Keratinocyte (primary cell): ENCODE measurements around the gene BCL2L11. TPM values are rescaled to one million over a fixed set of nuclear protein-coding genes. Genes with fewer than 3 reads are reported as not detected.
A peak's percentile ranks its signal among the peaks of the same experiment; 100 is the strongest.

Experiments
- DNase-seq: peaks from one replicate; pipeline ENCODE4 v3.0.0-alpha.2; 2011; ENCODE audit warnings: low read depth, missing footprints, low spot score
- FAIRE-seq: peaks from 2 replicates; lab custom pipeline; 2011; peaks lifted over from hg19 to GRCh38; lab: Jason Lieb, UNC
- H2AFZ ChIP-seq: 2 replicates; pipeline ENCODE4 v1.6.0; 2012; ENCODE audit warnings: low read length, control low read depth, inconsistent platforms; ENCODE audit not compliant: control insufficient read depth
- H3K27ac ChIP-seq: 2 replicates; pipeline ENCODE4 v1.5.1; 2011; ENCODE audit warnings: low read length; ENCODE audit not compliant: control insufficient read depth, insufficient read depth
- H3K27me3 ChIP-seq: 3 replicates; pipeline ENCODE4 v1.6.0; 2011; ENCODE audit warnings: low read length; ENCODE audit not compliant: control insufficient read depth, insufficient read depth; ENCODE audit errors: extremely low read depth
- H3K36me3 ChIP-seq, 2 experiments: 2 replicates in 1 of 2; 3 replicates in 1 of 2; pipeline ENCODE4 v1.5.1; 2011; ENCODE audit warnings: low read length in 2 of 2, mild to moderate bottlenecking in 1 of 2; ENCODE audit not compliant: control insufficient read depth in 2 of 2, insufficient read depth in 2 of 2; ENCODE audit errors: extremely low read depth in 1 of 2
- H3K4me1 ChIP-seq: 3 replicates; pipeline ENCODE4 v1.5.1; 2011; ENCODE audit warnings: low read length; ENCODE audit not compliant: control insufficient read depth, insufficient read depth; ENCODE audit errors: extremely low read depth
- H3K4me2 ChIP-seq: 3 replicates; pipeline ENCODE4 v1.6.0; 2011; ENCODE audit warnings: low read depth, low read length; ENCODE audit not compliant: control insufficient read depth, insufficient read depth; ENCODE audit errors: extremely low read depth
- H3K4me3 ChIP-seq, 3 experiments: fragments of 200-600 bp in 1 of 3; sonication (generic) in 1 of 3; 2 replicates in 2 of 3; 3 replicates in 1 of 3; pipeline ENCODE4 v1.5.1; 2011 to 2016; ENCODE audit warnings: low read length in 3 of 3, mild to moderate bottlenecking in 3 of 3, control low read depth in 2 of 3, inconsistent platforms in 1 of 3, low read depth in 1 of 3, mixed read lengths in 1 of 3, mixed run types in 1 of 3, moderate library complexity in 1 of 3; ENCODE audit not compliant: control insufficient read depth in 2 of 3, insufficient read depth in 2 of 3; ENCODE audit errors: extremely low read depth in 1 of 3
- H3K79me2 ChIP-seq: 2 replicates; pipeline ENCODE4 v1.6.0; 2012; ENCODE audit warnings: low read length; ENCODE audit not compliant: control insufficient read depth, insufficient read depth
- H3K9ac ChIP-seq: 3 replicates; pipeline ENCODE4 v1.6.0; 2011; ENCODE audit warnings: low read length; ENCODE audit not compliant: control insufficient read depth, insufficient read depth; ENCODE audit errors: extremely low read depth
- H3K9me1 ChIP-seq: 3 replicates; pipeline ENCODE4 v1.6.0; 2011; ENCODE audit warnings: low read length; ENCODE audit not compliant: control insufficient read depth, insufficient read depth; ENCODE audit errors: extremely low read depth
- H3K9me3 ChIP-seq: 2 replicates; pipeline ENCODE4 v1.5.1; 2012; ENCODE audit warnings: low read depth, low read length; ENCODE audit not compliant: control insufficient read depth
- H4K20me1 ChIP-seq: 3 replicates; pipeline ENCODE4 v1.6.0; 2011; ENCODE audit warnings: low read length; ENCODE audit not compliant: control insufficient read depth, insufficient read depth; ENCODE audit errors: extremely low read depth
- CTCF ChIP-seq, 3 experiments: IDR thresholded peaks in 1 of 3; conservative IDR thresholded peaks in 1 of 3; optimal IDR thresholded peaks in 1 of 3; 2 replicates in 2 of 3; 3 replicates in 1 of 3; pipeline versions ENCODE3 to v1.5.1; 2011; ENCODE audit warnings: low read length in 3 of 3, mild to moderate bottlenecking in 3 of 3, moderate library complexity in 2 of 3, control low read depth in 1 of 3, inconsistent platforms in 1 of 3; ENCODE audit not compliant: insufficient read depth in 2 of 3; ENCODE audit errors: extremely low read depth in 1 of 3
- EZH2 ChIP-seq: IDR thresholded peaks from one replicate; pipeline ENCODE4 v1.6.1; 2012; ENCODE audit warnings: inconsistent platforms, mild to moderate bottlenecking, low read length, moderate library complexity
- dilution Hi-C: fragments of 300-500 bp; cut with MboI; formaldehyde crosslinking; loops from one replicate; pipeline ENCODE4 v1.7.0; 2020; ENCODE audit warnings: low sequenced_read_pairs; ENCODE audit not compliant: extremely low pct_ligation_motif_present
- polyA plus RNA-seq, 5 experiments: library from polyadenylated mRNA; depleted of rRNA in 3 of 5; stranded (reverse) in 3 of 5; stranded (forward) in 1 of 5; unstranded in 1 of 5; fragments of >200 nt; gene quantifications; 1 replicate in 1 of 5; 2 replicates in 3 of 5; 3 replicates in 1 of 5; pipeline versions ENCODE4 v1.2.1 to v1.2.3, GENCODE V29; 2011 to 2012; ENCODE audit warnings: missing spikeins in 2 of 5, low read depth in 1 of 5, low replicate concordance in 1 of 5

The BCL2L11 gene
- polyA plus RNA-seq, 1 donor (not counting 4 experiments of a cell fraction or from before 2014, with no cell fraction given): 1.9 TPM

DNA sequence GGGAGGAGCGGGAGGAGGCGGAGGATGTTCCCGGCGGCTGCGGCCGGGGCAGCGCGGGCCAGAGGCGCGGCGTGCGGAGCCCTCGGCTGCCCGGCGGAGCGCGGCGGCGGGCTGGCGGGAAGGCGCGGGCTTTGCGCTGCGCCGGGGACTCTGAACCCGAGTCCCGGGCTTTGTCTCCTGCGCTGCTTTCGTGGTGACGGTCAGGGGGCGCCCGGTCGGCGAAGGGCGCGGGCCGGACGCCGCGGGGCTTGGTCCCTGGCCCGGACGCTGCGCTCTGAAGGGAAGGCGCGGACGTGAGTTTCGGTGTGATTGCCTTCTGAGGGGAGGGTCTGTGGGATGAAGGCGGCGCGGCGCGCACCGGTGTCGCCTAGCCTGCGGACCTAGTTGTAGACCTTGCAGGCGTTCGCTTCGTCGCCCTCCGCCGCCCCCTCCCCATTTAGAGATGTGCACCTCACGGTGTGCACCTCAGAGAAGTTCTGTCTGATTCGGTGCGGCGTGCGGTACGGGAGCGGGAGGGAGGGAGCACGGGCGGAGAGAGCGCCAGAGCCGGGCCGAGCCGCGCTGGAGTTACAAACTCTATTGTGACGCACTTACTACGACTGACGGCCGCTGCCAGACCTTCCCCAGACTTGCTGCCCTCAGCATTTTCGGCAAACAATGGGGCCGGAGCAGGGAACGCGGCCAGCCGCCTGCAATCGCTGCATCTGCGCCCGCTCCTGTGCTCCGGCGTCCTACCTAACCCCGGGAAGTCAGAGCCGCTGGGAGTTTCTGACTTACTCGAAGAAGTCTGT lies 2.1 kb downstream of the BCL2L11 start:
- dilution Hi-C loops: no loop called here
- H3K27me3 ChIP-seq: no peaks in the 10 kb centered on the region
- H3K4me1 ChIP-seq: peaks cover 16% of the 10 kb centered on the region
- H4K20me1 ChIP-seq: no peaks in the 10 kb centered on the region
- no peaks in the 10 kb centered on the region for H3K9me3 ChIP-seq
- TF ChIP-seq EZH2: no peak
- peak overlapping the region; percentile 91 for H2AFZ ChIP-seq
- peak overlapping the region; percentile 58 for H3K27ac ChIP-seq
- peak overlapping the region; percentile 85 for H3K4me2 ChIP-seq
- H3K4me3 ChIP-seq: peak overlapping the region; percentile 62 to 85 (median 84)
- peaks cover 13% of the 10 kb centered on the region for H3K79me2 ChIP-seq
- FAIRE-seq: peak; percentile 34
- H3K36me3 ChIP-seq: peaks cover 0 to 4% of the 10 kb centered on the region in 2 experiments
- no peaks in the 10 kb centered on the region for H3K9me1 ChIP-seq
- H3K9ac ChIP-seq: peak overlapping the region; percentile 89
- DNase-seq: no peak

DNA sequence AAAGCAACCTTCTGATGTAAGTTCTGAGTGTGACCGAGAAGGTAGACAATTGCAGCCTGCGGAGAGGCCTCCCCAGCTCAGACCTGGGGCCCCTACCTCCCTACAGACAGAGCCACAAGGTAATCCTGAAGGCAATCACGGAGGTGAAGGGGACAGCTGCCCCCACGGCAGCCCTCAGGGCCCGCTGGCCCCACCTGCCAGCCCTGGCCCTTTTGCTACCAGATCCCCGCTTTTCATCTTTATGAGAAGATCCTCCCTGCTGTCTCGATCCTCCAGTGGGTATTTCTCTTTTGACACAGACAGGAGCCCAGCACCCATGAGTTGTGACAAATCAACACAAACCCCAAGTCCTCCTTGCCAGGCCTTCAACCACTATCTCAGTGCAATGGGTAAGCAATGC lies 3.0 kb downstream of the BCL2L11 start:
- peaks cover 13% of the 10 kb centered on the region for H3K79me2 ChIP-seq
- no peaks in the 10 kb centered on the region for H4K20me1 ChIP-seq

More for the DNA sequence above, 3.0 kb downstream of the BCL2L11 start:
- DNase-seq (no peak), FAIRE-seq (no peak)
- Histone ChIP-seq H3K27ac (no peak overlapping the region), H3K9me3 (no peaks in the 10 kb centered on the region), H3K36me3 (peaks cover 0 to 4% of the 10 kb centered on the region in 2 experiments), H3K27me3 (no peaks in the 10 kb centered on the region), H3K9ac (no peak overlapping the region), H3K4me3 (no peak overlapping the region), H3K4me2 (no peak overlapping the region), H3K4me1 (peaks cover 9% of the 10 kb centered on the region), H3K9me1 (no peaks in the 10 kb centered on the region), H2AFZ (no peak overlapping the region)
- dilution Hi-C loops: no loop called here
- TF ChIP-seq CTCF (optimal IDR thresholded peaks at IDR 0.05 in 1 of 3, IDR thresholded peaks at IDR 0.05 in 1 of 3, conservative IDR thresholded peaks at IDR 0.05 in 1 of 3; ENCODE audit: extremely low read depth in 1 of 3, insufficient read depth in 2 of 3, low read length in 3 of 3) (no peak), EZH2 (no peak)
